A673 (cell line): ENCODE data around the gene SLC19A1. TPM values are rescaled to one million over a fixed set of nuclear protein-coding genes. Genes with fewer than 3 reads are reported as not detected.
"Not testable (repeated sequence)": the region's sequence is repeated elsewhere in the genome, so short reads cannot be mapped to it uniquely, and the experiment has no call there.

Source experiments
- BruUV-seq: library from RNA; stranded (reverse); fragments of 400-500 nt; replicated peaks from 2 replicates; lab custom pipeline; 2021; lab: Mats Ljungman, UMichigan
- CTCF ChIA-PET: fragments of 300-600 bp; sonication (Branson Sonifier 250); formaldehyde crosslinking; loops from one replicate; lab custom pipeline; 2022; ENCODE audit warnings: antibody characterized with exemption; lab: Charles Lee
- POLR2A ChIA-PET: fragments of 300-600 bp; sonication (Branson Sonifier 250); formaldehyde crosslinking; loops from one replicate; lab custom pipeline; 2022; ENCODE audit warnings: antibody characterized with exemption; ENCODE audit not compliant: low non-redundant PET; lab: Charles Lee
- DNase-seq: peaks from one replicate; pipeline ENCODE4 v3.0.0-alpha.2; 2015; ENCODE audit warnings: low spot score
- H3K27ac ChIP-seq: fragments of 200-600 bp; sonication (generic); 2 replicates; pipeline ENCODE4 v1.5.1; 2016; ENCODE audit warnings: mixed run types, low read depth, mild to moderate bottlenecking, mixed read lengths, antibody characterized with exemption, low read length; ENCODE audit not compliant: poor library complexity, severe bottlenecking
- H3K27me3 ChIP-seq: fragments of 200-600 bp; sonication (generic); replicated peaks from 2 replicates; pipeline ENCODE4 v1.6.1; 2017; ENCODE audit warnings: mixed run types, low read depth, mild to moderate bottlenecking, mixed read lengths, antibody characterized with exemption, low read length; ENCODE audit not compliant: insufficient read depth, poor library complexity
- H3K36me3 ChIP-seq: fragments of 200-600 bp; sonication (generic); 2 replicates; pipeline ENCODE4 v1.6.1; 2016; ENCODE audit warnings: mixed run types, mild to moderate bottlenecking, mixed read lengths, antibody characterized with exemption, low read length; ENCODE audit not compliant: insufficient read depth, poor library complexity, severe bottlenecking
- H3K4me1 ChIP-seq: fragments of 200-600 bp; sonication (generic); 2 replicates; pipeline ENCODE4 v1.6.1; 2017; ENCODE audit warnings: mixed run types, mild to moderate bottlenecking, mixed read lengths, antibody characterized with exemption, low read length; ENCODE audit not compliant: insufficient read depth, poor library complexity, severe bottlenecking
- H3K4me3 ChIP-seq: fragments of 200-600 bp; sonication (generic); 2 replicates; pipeline ENCODE4 v1.5.1; 2016; ENCODE audit warnings: low read depth, mixed run types, mild to moderate bottlenecking, mixed read lengths, low read length; ENCODE audit not compliant: poor library complexity, severe bottlenecking
- H3K9me3 ChIP-seq: fragments of 200-600 bp; sonication (generic); 2 replicates; pipeline ENCODE4 v1.6.1; 2016; ENCODE audit warnings: mixed run types, low read depth, mild to moderate bottlenecking, mixed read lengths, antibody characterized with exemption, low read length; ENCODE audit not compliant: poor library complexity, severe bottlenecking
- CTCF ChIP-seq: fragments of 300-800, 200-600 bp; sonication (generic); conservative IDR thresholded peaks from 2 replicates; pipeline ENCODE4 v1.5.1; 2017; ENCODE audit warnings: low read depth, mild to moderate bottlenecking, antibody characterized with exemption, low read length, moderate library complexity, mixed read lengths
- EZH2 ChIP-seq: fragments of 200-600 bp; sonication (generic); IDR thresholded peaks from 2 replicates; pipeline ENCODE4 v1.6.1; 2017; ENCODE audit warnings: borderline replicate concordance, low read depth, mild to moderate bottlenecking, mixed read lengths, antibody characterized with exemption, low read length; ENCODE audit not compliant: poor library complexity, severe bottlenecking
- intact Hi-C: fragments of 100-400 bp; cut with micrococcal nuclease; formaldehyde crosslinking; loops from one replicate; pipeline ENCODE4 v1.10.0; 2022; ENCODE audit not compliant: unreplicated experiment
- total RNA-seq: library from RNA; stranded (reverse); gene quantifications from 2 replicates; pipeline ENCODE4 v1.2.3, GENCODE V29; 2021

The SLC19A1 gene
- total RNA-seq, 1 experiment from 2014 or later, result 72.1 TPM

GRCh38 chr21:45562402-45562801 is 20.2 kb upstream of the SLC19A1 start:
- intact Hi-C loops, result no loop called here
- Histone ChIP-seq H3K36me3 (no peaks in the 10 kb centered on the region), H3K4me3 (no peak overlapping the region), H3K27ac (no peak overlapping the region), H3K27me3 (peaks cover 6% of the 10 kb centered on the region), H3K9me3 (no peaks in the 10 kb centered on the region), H3K4me1 (no peaks in the 10 kb centered on the region)
- TF ChIP-seq EZH2 (no peak), CTCF (no peak)
- CTCF ChIA-PET, result no interaction called here
- POLR2A ChIA-PET, result no interaction called here
- DNase-seq, result no peak
- no TSS peak for BruUV-seq

- H3K27ac ChIP-seq, H3K9me3 ChIP-seq, intact Hi-C loops, H3K4me1 ChIP-seq, DNase-seq, POLR2A ChIA-PET, H3K4me3 ChIP-seq, BruUV-seq, H3K27me3 ChIP-seq, H3K36me3 ChIP-seq, CTCF ChIA-PET: not testable (repeated sequence)
Measured at GRCh38 chr21:45561241-45561640, 19.0 kb upstream of the SLC19A1 start.

GRCh38 chr21:45560106-45561021 is 18.1 kb upstream of the SLC19A1 start:
- Histone ChIP-seq H3K36me3 (no peaks in the 10 kb centered on the region), H3K9me3 (no peaks in the 10 kb centered on the region), H3K27ac (no peak overlapping the region), H3K27me3 (peaks cover 2% of the 10 kb centered on the region), H3K4me3 (no peak overlapping the region), H3K4me1 (no peaks in the 10 kb centered on the region)
- DNase-seq, result no peak
- intact Hi-C loops, result no loop called here
- BruUV-seq, result no TSS peak
- CTCF ChIA-PET, result no interaction called here
- POLR2A ChIA-PET, result no interaction called here
- TF ChIP-seq CTCF, result no peak
- TF ChIP-seq EZH2, result no peak
